HepG2 (cell line): ENCODE data around the gene MYADML2. TPM values are rescaled to one million over a fixed set of nuclear protein-coding genes. Genes with fewer than 3 reads are reported as not detected.

Experiments used
- ATF7 ChIP-seq, 2 experiments: fragments of 450-650 bp in 1 of 2; sonication (generic) in 1 of 2; formaldehyde crosslinking in 1 of 2; IDR thresholded peaks; 2 replicates each; pipeline versions ENCODE4 v1.4.0 to v1.6.1; 2016 to 2020; ENCODE audit warnings: antibody characterized with exemption in 1 of 2, mild to moderate bottlenecking in 1 of 2, missing genetic modification reagents in 1 of 2
- ELF1 ChIP-seq: sonication (generic); formaldehyde crosslinking; IDR thresholded peaks from 2 replicates; pipeline ENCODE4 v1.4.0; 2020; ENCODE audit warnings: missing genetic modification reagents
- FOSL2 ChIP-seq: sonication (generic); formaldehyde crosslinking; IDR thresholded peaks from 2 replicates; pipeline ENCODE4 v1.4.0; 2020; ENCODE audit warnings: missing genetic modification reagents
- FOXM1 ChIP-seq: sonication (generic); formaldehyde crosslinking; IDR thresholded peaks from 2 replicates; pipeline ENCODE4 v1.5.0; 2020; ENCODE audit warnings: missing genetic modification reagents
- IRX3 ChIP-seq: sonication (generic); formaldehyde crosslinking; IDR thresholded peaks from 2 replicates; pipeline ENCODE4 v1.8.1; 2023; ENCODE audit warnings: mild to moderate bottlenecking, low read depth, missing genetic modification reagents, borderline replicate concordance
- THAP11 ChIP-seq: IDR thresholded peaks from 2 replicates; pipeline ENCODE4 v1.6.1; 2016; ENCODE audit warnings: missing biosample characterization, missing genetic modification reagents
- ZNF549 ChIP-seq: sonication (generic); formaldehyde crosslinking; IDR thresholded peaks from 2 replicates; pipeline ENCODE4 v1.5.0; 2020; ENCODE audit warnings: missing genetic modification reagents
- ZNF572 ChIP-seq: sonication (generic); formaldehyde crosslinking; IDR thresholded peaks from 2 replicates; pipeline ENCODE4 v1.5.1; 2020; ENCODE audit warnings: mild to moderate bottlenecking, missing genetic modification reagents
- ZNF841 ChIP-seq: sonication (generic); formaldehyde crosslinking; IDR thresholded peaks from 2 replicates; pipeline ENCODE4 v1.8.1; 2023; ENCODE audit warnings: missing genetic modification reagents, borderline replicate concordance
- ZSCAN29 ChIP-seq: sonication (generic); formaldehyde crosslinking; conservative IDR thresholded peaks from 2 replicates; pipeline ENCODE4 v1.4.0; 2020; ENCODE audit warnings: mild to moderate bottlenecking, missing genetic modification reagents
- polyA plus RNA-seq, 8 experiments: library from polyadenylated mRNA; depleted of rRNA in 3 of 8; stranded (reverse) in 7 of 8; unstranded in 1 of 8; fragments of >200 nt; fragmentation: Illumina TruSeq in 4 of 8; extraction: Trizol in 4 of 8; gene quantifications; 2 replicates each; pipeline versions ENCODE4 v1.2.1 to v1.2.3, GENCODE V29; 2011 to 2016; ENCODE audit warnings: low read depth in 4 of 8, missing spikeins in 1 of 8, mixed read lengths in 1 of 8; ENCODE audit not compliant: insufficient read depth in 1 of 8
- total RNA-seq, 5 experiments: library from RNA; depleted of rRNA; stranded (reverse); fragments of >200 nt; fragmentation: Illumina TruSeq; extraction: Trizol; gene quantifications; 2 replicates each; pipeline ENCODE4 v1.2.3, GENCODE V29; 2016; ENCODE audit warnings: low read depth in 1 of 5
- TF ChIP-seq, protein P1 (sequence below): sonication (generic); formaldehyde crosslinking; IDR thresholded peaks from 2 replicates; pipeline ENCODE4 v1.5.1; 2020; ENCODE audit warnings: mild to moderate bottlenecking, missing genetic modification reagents, borderline replicate concordance
- TF ChIP-seq, protein P2 (sequence below): sonication (generic); formaldehyde crosslinking; IDR thresholded peaks from 2 replicates; pipeline ENCODE4 v1.5.1; 2020; ENCODE audit warnings: missing genetic modification reagents, mild to moderate bottlenecking, borderline replicate concordance
- TF ChIP-seq, protein P3 (sequence below): sonication (generic); formaldehyde crosslinking; IDR thresholded peaks from 2 replicates; pipeline ENCODE4 v1.8.0; 2022; ENCODE audit warnings: mild to moderate bottlenecking, missing genetic modification reagents
- TF ChIP-seq, protein P4 (sequence below): IDR thresholded peaks from 2 replicates; pipeline ENCODE4 v1.6.1; 2016; ENCODE audit warnings: low read depth, missing genetic modification reagents, missing compliant biosample characterization
- TF ChIP-seq, protein P5 (sequence below): sonication (generic); formaldehyde crosslinking; IDR thresholded peaks from 2 replicates; pipeline ENCODE4 v1.8.0; 2022; ENCODE audit warnings: mild to moderate bottlenecking, missing genetic modification reagents; ENCODE audit not compliant: insufficient replicate concordance

MYADML2 gene
- total and polyA plus RNA-seq, 2 of the 13 experiments (the other 11 are each of a cell fraction or from before 2014, with no cell fraction given), result not detected

DNA sequence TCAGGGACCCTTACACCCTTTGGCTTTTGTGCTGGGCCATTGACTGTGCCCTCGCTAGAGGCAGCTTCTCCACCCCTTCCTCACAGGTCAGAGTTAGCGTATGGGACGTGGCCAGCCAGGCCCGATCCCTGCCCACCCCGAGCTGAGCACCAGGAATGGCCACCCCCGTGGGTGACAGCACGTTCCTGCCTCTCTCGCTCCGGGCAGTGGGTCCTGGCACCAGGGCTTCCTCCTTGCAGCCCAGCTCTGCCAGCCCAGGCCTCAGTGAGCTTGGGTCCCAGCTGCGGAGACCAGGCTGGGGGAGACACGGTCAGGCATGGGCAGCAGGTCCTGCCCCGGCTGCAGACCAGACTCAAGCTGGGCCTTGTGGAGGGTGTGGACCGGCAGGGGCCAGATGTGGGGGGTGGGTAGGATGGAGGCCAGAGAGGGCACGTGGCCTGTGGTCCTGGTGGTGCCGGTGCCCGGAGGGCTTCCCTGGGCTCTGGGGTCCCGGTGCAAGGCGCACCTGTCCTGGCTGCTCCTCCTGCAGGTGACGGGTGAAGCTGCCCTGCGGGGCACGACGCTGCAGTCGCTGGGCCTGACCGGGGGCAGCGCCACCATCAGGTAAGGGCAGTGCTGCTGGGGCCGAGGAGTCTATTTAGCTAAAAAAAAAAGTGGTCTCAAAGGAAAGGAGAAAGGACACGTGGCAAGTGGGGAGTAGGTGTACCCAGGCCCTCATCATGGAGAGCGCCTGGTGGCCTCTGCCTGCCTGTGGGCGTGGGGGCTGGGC, 48.6 kb upstream of the MYADML2 start (continued):
- TF ChIP-seq, protein P1, sequence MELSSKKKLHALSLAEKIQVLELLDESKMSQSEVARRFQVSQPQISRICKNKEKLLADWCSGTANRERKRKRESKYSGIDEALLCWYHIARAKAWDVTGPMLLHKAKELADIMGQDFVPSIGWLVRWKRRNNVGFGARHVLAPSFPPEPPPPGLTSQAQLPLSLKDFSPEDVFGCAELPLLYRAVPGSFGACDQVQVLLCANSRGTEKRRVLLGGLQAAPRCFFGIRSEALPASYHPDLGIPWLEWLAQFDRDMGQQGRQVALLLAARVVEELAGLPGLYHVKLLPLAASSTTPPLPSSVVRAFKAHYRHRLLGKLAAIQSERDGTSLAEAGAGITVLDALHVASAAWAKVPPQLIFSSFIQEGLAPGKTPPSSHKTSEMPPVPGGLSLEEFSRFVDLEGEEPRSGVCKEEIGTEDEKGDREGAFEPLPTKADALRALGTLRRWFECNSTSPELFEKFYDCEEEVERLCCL (CRISPR knock-in tag), result peak; percentile 20; the same call in 1 of the 2 replicates
- TF ChIP-seq, protein P2, sequence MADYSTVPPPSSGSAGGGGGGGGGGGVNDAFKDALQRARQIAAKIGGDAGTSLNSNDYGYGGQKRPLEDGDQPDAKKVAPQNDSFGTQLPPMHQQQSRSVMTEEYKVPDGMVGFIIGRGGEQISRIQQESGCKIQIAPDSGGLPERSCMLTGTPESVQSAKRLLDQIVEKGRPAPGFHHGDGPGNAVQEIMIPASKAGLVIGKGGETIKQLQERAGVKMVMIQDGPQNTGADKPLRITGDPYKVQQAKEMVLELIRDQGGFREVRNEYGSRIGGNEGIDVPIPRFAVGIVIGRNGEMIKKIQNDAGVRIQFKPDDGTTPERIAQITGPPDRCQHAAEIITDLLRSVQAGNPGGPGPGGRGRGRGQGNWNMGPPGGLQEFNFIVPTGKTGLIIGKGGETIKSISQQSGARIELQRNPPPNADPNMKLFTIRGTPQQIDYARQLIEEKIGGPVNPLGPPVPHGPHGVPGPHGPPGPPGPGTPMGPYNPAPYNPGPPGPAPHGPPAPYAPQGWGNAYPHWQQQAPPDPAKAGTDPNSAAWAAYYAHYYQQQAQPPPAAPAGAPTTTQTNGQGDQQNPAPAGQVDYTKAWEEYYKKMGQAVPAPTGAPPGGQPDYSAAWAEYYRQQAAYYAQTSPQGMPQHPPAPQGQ (CRISPR knock-in tag), result peak; percentile 70; the same call in 1 of the 2 replicates
- TF ChIP-seq FOSL2 (CRISPR knock-in tag) (no peak; the same call in 1 of the 2 replicates), ELF1 (CRISPR knock-in tag) (peak; percentile 39; the same call in 1 of the 2 replicates), ZNF572 (CRISPR knock-in tag) (no peak), ATF7 (IDR thresholded peaks at IDR 0.05) (no peak), ATF7 (CRISPR knock-in tag; IDR thresholded peaks at IDR 0.05) (no peak; the same call in 1 of the 2 replicates), ZNF841 (CRISPR knock-in tag) (0 out of 2 replicates have a peak, but pooled peaks have one; percentile 52), ZNF549 (CRISPR knock-in tag) (no peak), ZSCAN29 (CRISPR knock-in tag) (0 out of 2 replicates have a peak, but pooled peaks have one; percentile 13), THAP11 (CRISPR knock-in tag) (peak; percentile 22), IRX3 (CRISPR knock-in tag) (no peak), FOXM1 (0 out of 2 replicates have a peak, but pooled peaks have one; percentile 32)
- TF ChIP-seq, protein P3, sequence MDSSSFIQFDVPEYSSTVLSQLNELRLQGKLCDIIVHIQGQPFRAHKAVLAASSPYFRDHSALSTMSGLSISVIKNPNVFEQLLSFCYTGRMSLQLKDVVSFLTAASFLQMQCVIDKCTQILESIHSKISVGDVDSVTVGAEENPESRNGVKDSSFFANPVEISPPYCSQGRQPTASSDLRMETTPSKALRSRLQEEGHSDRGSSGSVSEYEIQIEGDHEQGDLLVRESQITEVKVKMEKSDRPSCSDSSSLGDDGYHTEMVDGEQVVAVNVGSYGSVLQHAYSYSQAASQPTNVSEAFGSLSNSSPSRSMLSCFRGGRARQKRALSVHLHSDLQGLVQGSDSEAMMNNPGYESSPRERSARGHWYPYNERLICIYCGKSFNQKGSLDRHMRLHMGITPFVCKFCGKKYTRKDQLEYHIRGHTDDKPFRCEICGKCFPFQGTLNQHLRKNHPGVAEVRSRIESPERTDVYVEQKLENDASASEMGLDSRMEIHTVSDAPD (CRISPR knock-in tag), result peak; percentile 13; the same call in 1 of the 2 replicates
- TF ChIP-seq, protein P4, sequence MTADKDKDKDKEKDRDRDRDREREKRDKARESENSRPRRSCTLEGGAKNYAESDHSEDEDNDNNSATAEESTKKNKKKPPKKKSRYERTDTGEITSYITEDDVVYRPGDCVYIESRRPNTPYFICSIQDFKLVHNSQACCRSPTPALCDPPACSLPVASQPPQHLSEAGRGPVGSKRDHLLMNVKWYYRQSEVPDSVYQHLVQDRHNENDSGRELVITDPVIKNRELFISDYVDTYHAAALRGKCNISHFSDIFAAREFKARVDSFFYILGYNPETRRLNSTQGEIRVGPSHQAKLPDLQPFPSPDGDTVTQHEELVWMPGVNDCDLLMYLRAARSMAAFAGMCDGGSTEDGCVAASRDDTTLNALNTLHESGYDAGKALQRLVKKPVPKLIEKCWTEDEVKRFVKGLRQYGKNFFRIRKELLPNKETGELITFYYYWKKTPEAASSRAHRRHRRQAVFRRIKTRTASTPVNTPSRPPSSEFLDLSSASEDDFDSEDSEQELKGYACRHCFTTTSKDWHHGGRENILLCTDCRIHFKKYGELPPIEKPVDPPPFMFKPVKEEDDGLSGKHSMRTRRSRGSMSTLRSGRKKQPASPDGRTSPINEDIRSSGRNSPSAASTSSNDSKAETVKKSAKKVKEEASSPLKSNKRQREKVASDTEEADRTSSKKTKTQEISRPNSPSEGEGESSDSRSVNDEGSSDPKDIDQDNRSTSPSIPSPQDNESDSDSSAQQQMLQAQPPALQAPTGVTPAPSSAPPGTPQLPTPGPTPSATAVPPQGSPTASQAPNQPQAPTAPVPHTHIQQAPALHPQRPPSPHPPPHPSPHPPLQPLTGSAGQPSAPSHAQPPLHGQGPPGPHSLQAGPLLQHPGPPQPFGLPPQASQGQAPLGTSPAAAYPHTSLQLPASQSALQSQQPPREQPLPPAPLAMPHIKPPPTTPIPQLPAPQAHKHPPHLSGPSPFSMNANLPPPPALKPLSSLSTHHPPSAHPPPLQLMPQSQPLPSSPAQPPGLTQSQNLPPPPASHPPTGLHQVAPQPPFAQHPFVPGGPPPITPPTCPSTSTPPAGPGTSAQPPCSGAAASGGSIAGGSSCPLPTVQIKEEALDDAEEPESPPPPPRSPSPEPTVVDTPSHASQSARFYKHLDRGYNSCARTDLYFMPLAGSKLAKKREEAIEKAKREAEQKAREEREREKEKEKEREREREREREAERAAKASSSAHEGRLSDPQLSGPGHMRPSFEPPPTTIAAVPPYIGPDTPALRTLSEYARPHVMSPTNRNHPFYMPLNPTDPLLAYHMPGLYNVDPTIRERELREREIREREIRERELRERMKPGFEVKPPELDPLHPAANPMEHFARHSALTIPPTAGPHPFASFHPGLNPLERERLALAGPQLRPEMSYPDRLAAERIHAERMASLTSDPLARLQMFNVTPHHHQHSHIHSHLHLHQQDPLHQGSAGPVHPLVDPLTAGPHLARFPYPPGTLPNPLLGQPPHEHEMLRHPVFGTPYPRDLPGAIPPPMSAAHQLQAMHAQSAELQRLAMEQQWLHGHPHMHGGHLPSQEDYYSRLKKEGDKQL (CRISPR knock-in tag), result 0 out of 2 replicates have a peak, but pooled peaks have one; percentile 35
- TF ChIP-seq, protein P5, sequence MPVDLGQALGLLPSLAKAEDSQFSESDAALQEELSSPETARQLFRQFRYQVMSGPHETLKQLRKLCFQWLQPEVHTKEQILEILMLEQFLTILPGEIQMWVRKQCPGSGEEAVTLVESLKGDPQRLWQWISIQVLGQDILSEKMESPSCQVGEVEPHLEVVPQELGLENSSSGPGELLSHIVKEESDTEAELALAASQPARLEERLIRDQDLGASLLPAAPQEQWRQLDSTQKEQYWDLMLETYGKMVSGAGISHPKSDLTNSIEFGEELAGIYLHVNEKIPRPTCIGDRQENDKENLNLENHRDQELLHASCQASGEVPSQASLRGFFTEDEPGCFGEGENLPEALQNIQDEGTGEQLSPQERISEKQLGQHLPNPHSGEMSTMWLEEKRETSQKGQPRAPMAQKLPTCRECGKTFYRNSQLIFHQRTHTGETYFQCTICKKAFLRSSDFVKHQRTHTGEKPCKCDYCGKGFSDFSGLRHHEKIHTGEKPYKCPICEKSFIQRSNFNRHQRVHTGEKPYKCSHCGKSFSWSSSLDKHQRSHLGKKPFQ, result peak; percentile 23
